Measurements from ENCODE around the gene KIF13A.

GRCh38 chr6:17754254-17754653, 233.2 kb downstream of the KIF13A start:
- TF ChIP-seq CTCF (IDR thresholded peaks at IDR 0.05; ENCODE audit: low read depth, low read length), result no peak
- TF ChIP-seq EZH2phosphoT487 (IDR thresholded peaks at IDR 0.05; ENCODE audit: low read depth), result no peak
